Cardiac muscle cell (in vitro differentiated cells and primary cell): ENCODE measurements around the gene PHF12. TPM values are rescaled to one million over a fixed set of nuclear protein-coding genes. Genes with fewer than 3 reads are reported as not detected.

Experiments
- DNase-seq, 2 donors: peaks; one replicate each; pipeline versions ENCODE4 v3.0.0 to v3.0.0-alpha.2; 2010 to 2017; ENCODE audit warnings: low read depth in 1 of 2, low spot score in 1 of 2
- H3K27ac ChIP-seq: fragments of 200-600 bp; sonication (generic); 2 replicates; pipeline ENCODE4 v1.5.1; 2016
- H3K27me3 ChIP-seq: fragments of 200-600 bp; sonication (generic); 2 replicates; pipeline ENCODE4 v1.6.0; 2016; ENCODE audit warnings: control low read depth
- H3K36me3 ChIP-seq: fragments of 200-600 bp; sonication (generic); 2 replicates; pipeline ENCODE4 v1.5.1; 2016; ENCODE audit warnings: control low read depth
- H3K4me1 ChIP-seq: fragments of 200-600 bp; sonication (generic); 2 replicates; pipeline ENCODE4 v1.8.1; 2017; ENCODE audit warnings: low read depth, mild to moderate bottlenecking, mixed run types
- H3K4me3 ChIP-seq: fragments of 200-600 bp; sonication (generic); 2 replicates; pipeline ENCODE4 v1.5.1; 2016; ENCODE audit warnings: mild to moderate bottlenecking
- H3K9me3 ChIP-seq: fragments of 200-600 bp; sonication (generic); 2 replicates; pipeline ENCODE4 v1.5.1; 2017; ENCODE audit warnings: low read depth, mild to moderate bottlenecking, control low read depth
- polyA plus RNA-seq: library from polyadenylated mRNA; unstranded; fragments of >200 nt; fragmentation: Nextera tagmentation; extraction: Ambion mirVana; gene quantifications from 2 replicates; pipeline ENCODE4 v1.2.1, GENCODE V29; 2016
- total RNA-seq: library from RNA; depleted of rRNA; stranded (reverse); fragments of >200 nt; gene quantifications from 2 replicates; pipeline ENCODE4 v1.2.3, GENCODE V29; 2016
- TF ChIP-seq, protein P1 (sequence below): IDR thresholded peaks from 2 replicates; pipeline ENCODE4 v1.5.1; 2012; ENCODE audit warnings: low read depth, mild to moderate bottlenecking, low read length

Gene PHF12
- total and polyA plus RNA-seq, 2 experiments from 2014 or later, result 17.9 to 45.6 TPM

DNA sequence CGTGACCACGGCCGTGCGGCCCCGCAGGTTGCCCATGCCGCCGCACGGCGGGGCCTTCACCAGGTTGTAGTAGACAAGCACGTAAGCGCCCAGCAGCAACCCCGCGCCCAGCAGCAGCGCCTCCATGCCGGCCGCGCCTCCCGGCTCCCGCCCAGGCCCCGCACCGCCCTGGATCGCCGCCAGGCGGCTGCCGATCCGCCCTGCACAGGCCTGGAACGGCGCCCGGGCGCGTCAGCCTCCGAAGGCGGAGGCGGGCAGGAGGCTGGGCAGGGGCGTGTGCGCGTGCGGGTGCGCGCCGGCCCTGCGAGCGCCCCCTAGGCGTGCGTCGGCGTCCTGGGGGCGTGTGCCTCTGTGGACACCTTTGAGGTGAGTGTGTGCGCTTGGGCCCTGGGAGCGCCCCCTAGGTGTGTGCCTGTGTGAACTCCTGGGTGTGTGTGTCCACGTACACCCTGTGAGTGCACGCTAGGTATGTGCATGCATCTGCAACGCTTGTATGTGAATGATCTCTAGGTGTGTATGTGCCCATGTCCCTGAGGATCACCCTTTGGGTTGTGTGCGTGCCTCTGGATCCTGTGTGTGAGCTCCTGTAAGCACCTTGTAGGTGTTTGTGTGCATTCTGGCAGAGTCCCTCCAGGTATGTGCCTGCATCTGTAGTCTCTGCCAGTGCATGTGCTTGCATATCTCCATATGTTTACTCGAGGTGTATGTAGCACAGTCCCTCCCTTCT lies 48.3 kb downstream of the PHF12 start, which contains the start of gene DHRS13:
TSS of gene DHRS13 (minus strand) at position 261 of the 727 bp plus-strand sequence. CDS start at position 126, 135 bp downstream.
- H3K4me1 ChIP-seq, result no peaks in the 10 kb centered on the region
- H3K9me3 ChIP-seq, result no peaks in the 10 kb centered on the region
- TF ChIP-seq, protein P1, sequence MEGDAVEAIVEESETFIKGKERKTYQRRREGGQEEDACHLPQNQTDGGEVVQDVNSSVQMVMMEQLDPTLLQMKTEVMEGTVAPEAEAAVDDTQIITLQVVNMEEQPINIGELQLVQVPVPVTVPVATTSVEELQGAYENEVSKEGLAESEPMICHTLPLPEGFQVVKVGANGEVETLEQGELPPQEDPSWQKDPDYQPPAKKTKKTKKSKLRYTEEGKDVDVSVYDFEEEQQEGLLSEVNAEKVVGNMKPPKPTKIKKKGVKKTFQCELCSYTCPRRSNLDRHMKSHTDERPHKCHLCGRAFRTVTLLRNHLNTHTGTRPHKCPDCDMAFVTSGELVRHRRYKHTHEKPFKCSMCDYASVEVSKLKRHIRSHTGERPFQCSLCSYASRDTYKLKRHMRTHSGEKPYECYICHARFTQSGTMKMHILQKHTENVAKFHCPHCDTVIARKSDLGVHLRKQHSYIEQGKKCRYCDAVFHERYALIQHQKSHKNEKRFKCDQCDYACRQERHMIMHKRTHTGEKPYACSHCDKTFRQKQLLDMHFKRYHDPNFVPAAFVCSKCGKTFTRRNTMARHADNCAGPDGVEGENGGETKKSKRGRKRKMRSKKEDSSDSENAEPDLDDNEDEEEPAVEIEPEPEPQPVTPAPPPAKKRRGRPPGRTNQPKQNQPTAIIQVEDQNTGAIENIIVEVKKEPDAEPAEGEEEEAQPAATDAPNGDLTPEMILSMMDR, result peak; percentile 78
- peak; percentile 92 to 95 for DNase-seq
- peak within 1 kb of the TSS; percentile 71 for H3K27ac ChIP-seq
- H3K4me3 ChIP-seq, result peak within 1 kb of the TSS; percentile 58
- peaks cover 16% of the 10 kb centered on the region for H3K36me3 ChIP-seq
- no peaks in the 10 kb centered on the region for H3K27me3 ChIP-seq

DNA sequence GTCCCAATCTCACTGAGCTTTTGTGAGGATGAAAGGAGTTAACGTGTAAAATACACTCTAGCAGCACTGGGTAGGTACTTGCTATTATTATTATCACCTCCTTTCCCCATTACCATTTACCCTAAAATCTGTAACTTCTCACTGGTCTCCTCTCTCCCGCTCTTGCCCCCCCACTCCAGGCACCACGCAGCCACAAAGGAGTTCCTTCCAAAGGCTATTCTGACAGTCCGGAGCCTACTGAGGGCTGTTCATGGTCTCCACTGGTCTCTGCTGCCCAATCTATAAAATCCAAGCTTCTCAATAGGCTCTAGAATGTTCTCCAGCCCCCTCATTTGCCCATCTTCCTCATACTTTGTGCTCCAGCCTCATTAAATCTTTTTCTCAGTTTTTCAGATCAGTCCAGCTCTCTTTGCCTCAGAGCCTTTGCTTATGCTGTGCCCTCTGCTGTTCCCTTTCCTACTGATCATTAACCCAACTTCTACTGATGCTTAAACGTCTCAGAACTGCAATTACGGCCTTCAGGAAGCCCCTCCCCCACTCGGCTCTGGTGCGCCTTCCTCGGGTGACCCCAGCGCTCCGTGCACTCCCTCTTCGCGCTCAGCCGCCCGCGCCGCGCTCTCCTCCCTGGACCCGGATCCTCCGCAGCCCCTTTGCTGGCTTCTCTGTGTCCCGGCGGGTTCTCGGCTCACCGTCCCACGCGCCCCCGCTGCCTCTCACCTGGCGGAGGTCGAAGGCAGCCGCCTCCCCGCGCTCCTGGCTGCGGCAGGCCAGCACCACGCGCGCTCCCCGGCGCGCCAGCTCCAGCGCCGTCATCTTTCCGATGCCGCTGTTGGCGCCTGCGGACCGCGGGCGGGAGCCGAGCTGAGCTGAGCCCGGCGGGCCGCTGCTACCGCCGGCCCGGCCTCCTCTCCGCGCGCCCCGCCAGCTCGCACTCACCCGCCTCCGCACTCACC lies 49.2 kb downstream of the PHF12 start:
- DNase-seq, result peak; percentile 32 to 71
- Histone ChIP-seq H3K4me1 (no peaks in the 10 kb centered on the region), H3K36me3 (peaks cover 12% of the 10 kb centered on the region), H3K27me3 (no peaks in the 10 kb centered on the region), H3K4me3 (peak overlapping the region; percentile 58), H3K9me3 (no peaks in the 10 kb centered on the region), H3K27ac (peak overlapping the region; percentile 71)
- TF ChIP-seq, protein P1, result no peak

DNA sequence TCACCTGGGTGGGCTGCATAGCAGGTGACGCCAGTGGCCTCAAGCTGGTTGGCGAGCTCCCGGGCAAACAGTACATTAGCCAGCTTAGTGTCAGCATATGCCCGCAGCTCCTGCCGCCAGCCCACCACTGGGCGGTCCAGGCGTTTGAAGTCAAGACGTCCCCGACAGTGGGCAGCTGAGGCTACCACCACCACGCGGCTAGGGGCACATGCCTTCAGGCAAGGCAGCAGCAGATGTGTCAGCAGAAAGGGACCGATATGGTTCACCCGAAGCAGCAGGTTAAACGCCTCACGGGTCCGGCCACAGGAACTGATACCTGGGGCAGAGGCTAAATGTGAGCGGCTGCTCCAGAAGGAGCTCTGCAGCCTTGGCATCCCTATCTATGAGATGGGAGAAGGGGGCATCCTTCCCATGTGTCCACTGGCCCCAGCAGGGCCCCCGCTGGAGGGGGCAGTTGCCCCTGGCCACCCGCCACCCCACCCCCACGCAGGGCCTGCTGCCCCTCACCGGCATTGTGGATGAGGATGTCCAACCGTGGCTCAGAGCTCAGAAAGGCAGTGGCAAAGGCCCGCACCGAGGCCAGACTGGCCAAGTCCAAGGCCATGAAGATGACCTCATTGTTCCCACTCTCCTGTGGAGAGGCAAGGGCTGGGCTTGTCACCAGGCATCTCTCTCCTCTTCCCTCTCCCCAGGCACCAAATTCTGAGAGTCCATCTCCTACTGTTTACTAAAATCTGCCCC lies 50.2 kb downstream of the PHF12 start:
- Histone ChIP-seq H3K4me3 (no peak overlapping the region), H3K36me3 (peaks cover 5% of the 10 kb centered on the region), H3K9me3 (no peaks in the 10 kb centered on the region), H3K27me3 (no peaks in the 10 kb centered on the region), H3K27ac (no peak overlapping the region), H3K4me1 (peaks cover 5% of the 10 kb centered on the region)
- TF ChIP-seq, protein P1, result no peak
- no peak for DNase-seq

DNA sequence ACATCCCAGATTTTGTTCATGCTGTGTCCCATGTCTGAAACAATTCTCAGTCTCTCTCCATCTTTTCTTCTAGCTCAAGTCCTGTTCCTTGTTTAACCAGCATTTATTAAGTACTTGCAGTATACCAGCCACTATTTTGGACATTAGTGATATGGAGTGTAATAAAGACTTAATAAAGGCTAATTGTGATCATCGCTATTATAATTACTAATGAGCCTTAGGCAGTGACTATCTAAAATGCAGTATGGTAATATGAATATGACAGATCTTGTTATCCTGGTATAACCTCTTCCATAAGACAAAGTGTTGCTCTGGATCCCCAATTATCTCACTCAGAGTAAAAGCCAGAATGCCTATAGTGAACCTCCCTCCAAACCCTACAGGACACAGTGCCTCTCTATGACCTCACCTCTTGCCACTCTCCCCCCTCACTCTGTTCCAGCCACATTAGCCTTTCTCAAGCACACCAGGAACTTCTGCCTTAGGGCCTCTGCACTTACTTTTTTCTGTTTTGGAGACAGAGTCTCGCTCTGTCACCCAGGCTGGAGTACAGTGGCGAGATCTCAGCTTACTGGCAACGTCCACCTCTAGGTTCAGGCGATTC lies 52.0 kb downstream of the PHF12 start:
- H3K27ac ChIP-seq, result no peak overlapping the region
- TF ChIP-seq, protein P1, result no peak
- no peaks in the 10 kb centered on the region for H3K36me3 ChIP-seq
- DNase-seq, result no peak
- no peaks in the 10 kb centered on the region for H3K9me3 ChIP-seq
- no peak overlapping the region for H3K4me3 ChIP-seq
- no peaks in the 10 kb centered on the region for H3K27me3 ChIP-seq
- peaks cover 12% of the 10 kb centered on the region for H3K4me1 ChIP-seq

DNA sequence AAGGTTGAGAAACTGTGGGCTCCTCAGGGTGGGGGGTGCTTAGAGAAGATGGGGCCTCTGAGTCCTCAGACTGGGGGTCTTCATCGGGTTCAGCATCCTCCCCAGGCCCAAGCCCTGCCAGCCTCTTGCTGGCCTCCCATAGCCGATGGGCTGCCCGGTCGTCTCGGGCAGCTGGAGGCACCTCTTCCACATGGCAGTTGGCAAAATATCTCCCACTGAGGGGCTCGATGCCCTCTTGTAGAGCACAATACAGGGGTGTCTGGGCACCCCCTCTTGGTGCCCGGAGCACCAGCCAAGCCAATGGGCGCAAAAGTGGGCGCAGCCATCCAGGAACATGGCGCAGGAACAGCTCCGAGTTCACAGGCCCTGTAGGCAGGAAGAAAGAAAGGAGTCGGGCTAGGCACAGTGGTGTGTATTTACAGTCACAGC lies 52.8 kb downstream of the PHF12 start:
- Histone ChIP-seq H3K27ac (no peak overlapping the region), H3K27me3 (no peaks in the 10 kb centered on the region), H3K36me3 (no peaks in the 10 kb centered on the region), H3K4me3 (no peak overlapping the region), H3K4me1 (peaks cover 12% of the 10 kb centered on the region), H3K9me3 (no peaks in the 10 kb centered on the region)
- TF ChIP-seq, protein P1, result no peak
- no peak for DNase-seq
